HEK293 (cell line): ENCODE measurements around the gene SHISAL2A.
A peak's percentile ranks its signal among the peaks of the same experiment; 100 is the strongest.

Experiments used
- CTCF ChIA-PET: fragments of 350-600 bp; formaldehyde crosslinking; extraction: SDS; loops from one replicate; lab custom pipeline; 2021; ENCODE audit warnings: antibody characterized with exemption; lab: Yijun Ruan, JAX
- POLR2A ChIA-PET: fragments of 300-600 bp; formaldehyde crosslinking; extraction: SDS; loops from one replicate; lab custom pipeline; 2020; ENCODE audit warnings: antibody characterized with exemption, inconsistent platforms; lab: Yijun Ruan, JAX
- H3K27ac ChIP-seq: fragments of 200-500 bp; sonication (Bioruptor generic); 2 replicates; pipeline ENCODE4 v1.5.1; 2014; ENCODE audit warnings: low read depth, low read length, control low read depth, inconsistent platforms; ENCODE audit errors: extremely low read depth
- H3K36me3 ChIP-seq, 2 experiments: fragments of 200-500 bp in 1 of 2; sonication (Bioruptor generic) in 1 of 2; 1 replicate in 1 of 2; 2 replicates in 1 of 2; pipeline ENCODE4 v1.5.1; 2014 to 2017; ENCODE audit warnings: inconsistent platforms in 2 of 2, low read length in 2 of 2; ENCODE audit not compliant: control insufficient read depth in 2 of 2, insufficient read depth in 1 of 2
- H3K4me1 ChIP-seq: fragments of 200-500 bp; sonication (Bioruptor generic); 2 replicates; pipeline ENCODE4 v1.5.1; 2014; ENCODE audit warnings: mild to moderate bottlenecking, low read length, inconsistent platforms; ENCODE audit not compliant: control insufficient read depth, insufficient read depth
- H3K4me3 ChIP-seq: 2 replicates; pipeline ENCODE4 v1.5.1; 2011; ENCODE audit warnings: low read depth, mild to moderate bottlenecking, control low read depth, low read length, moderate library complexity
- H3K9me3 ChIP-seq: fragments of 200-500 bp; sonication (Bioruptor generic); 2 replicates; pipeline ENCODE4 v1.5.1; 2014; ENCODE audit warnings: low read depth, low read length, inconsistent platforms; ENCODE audit not compliant: control insufficient read depth, insufficient read depth
- GFI1B ChIP-seq: fragments of 450-650 bp; formaldehyde crosslinking; IDR thresholded peaks from 2 replicates; pipeline ENCODE4 v1.5.1; 2016; ENCODE audit warnings: missing biosample characterization, missing genetic modification characterization
- SCRT2 ChIP-seq: fragments of 450-650 bp; formaldehyde crosslinking; IDR thresholded peaks from 2 replicates; pipeline ENCODE4 v1.5.1; 2016; ENCODE audit warnings: missing biosample characterization, missing genetic modification characterization
- TCF7L2 ChIP-seq: IDR thresholded peaks from 2 replicates; pipeline ENCODE4 v1.6.1; 2011; ENCODE audit warnings: low read depth, mild to moderate bottlenecking, inconsistent platforms, low read length, moderate library complexity, borderline replicate concordance
- TRIM28 ChIP-seq: IDR thresholded peaks from 2 replicates; pipeline ENCODE4 v1.6.1; 2011; ENCODE audit warnings: low read length, control low read depth, borderline replicate concordance
- YY2 ChIP-seq: fragments of 450-650 bp; formaldehyde crosslinking; IDR thresholded peaks from 2 replicates; pipeline ENCODE4 v1.5.1; 2016; ENCODE audit warnings: missing biosample characterization, missing genetic modification characterization
- ZBTB10 ChIP-seq: fragments of 450-650 bp; formaldehyde crosslinking; IDR thresholded peaks from 2 replicates; pipeline ENCODE4 v1.5.1; 2016; ENCODE audit warnings: missing biosample characterization, missing genetic modification characterization
- ZNF132 ChIP-seq: fragments of 450-650 bp; formaldehyde crosslinking; IDR thresholded peaks from 2 replicates; pipeline ENCODE4 v1.5.1; 2017; ENCODE audit warnings: missing biosample characterization, missing genetic modification characterization, borderline replicate concordance
- ZNF133 ChIP-seq: fragments of 450-650 bp; formaldehyde crosslinking; IDR thresholded peaks from 2 replicates; pipeline ENCODE4 v1.5.1; 2016; ENCODE audit warnings: missing biosample characterization, missing genetic modification characterization
- ZNF211 ChIP-seq: fragments of 450-650 bp; formaldehyde crosslinking; IDR thresholded peaks from 2 replicates; pipeline ENCODE4 v1.5.1; 2016; ENCODE audit warnings: low read depth, missing biosample characterization, missing genetic modification characterization
- ZNF214 ChIP-seq: fragments of 450-650 bp; formaldehyde crosslinking; IDR thresholded peaks from 2 replicates; pipeline ENCODE4 v1.5.1; 2017; ENCODE audit warnings: missing biosample characterization, mild to moderate bottlenecking, missing genetic modification characterization, borderline replicate concordance
- ZNF248 ChIP-seq: fragments of 450-650 bp; formaldehyde crosslinking; IDR thresholded peaks from 2 replicates; pipeline ENCODE4 v1.5.1; 2017; ENCODE audit warnings: missing biosample characterization, missing genetic modification characterization
- ZNF350 ChIP-seq: fragments of 450-650 bp; formaldehyde crosslinking; IDR thresholded peaks from 2 replicates; pipeline ENCODE4 v1.5.0; 2017; ENCODE audit warnings: missing biosample characterization, mild to moderate bottlenecking, missing genetic modification characterization
- ZNF366 ChIP-seq: fragments of 450-650 bp; formaldehyde crosslinking; conservative IDR thresholded peaks from 2 replicates; pipeline ENCODE4 v1.5.1; 2016; ENCODE audit warnings: missing biosample characterization, missing genetic modification characterization
- ZNF433 ChIP-seq: fragments of 450-650 bp; formaldehyde crosslinking; IDR thresholded peaks from 2 replicates; pipeline ENCODE4 v1.5.1; 2016; ENCODE audit warnings: missing biosample characterization, missing genetic modification characterization, low read depth
- ZNF510 ChIP-seq: fragments of 450-650 bp; formaldehyde crosslinking; IDR thresholded peaks from 2 replicates; pipeline ENCODE4 v1.5.1; 2018; ENCODE audit warnings: mild to moderate bottlenecking, missing genetic modification characterization, missing biosample characterization; ENCODE audit not compliant: insufficient replicate concordance
- ZNF596 ChIP-seq: fragments of 450-650 bp; IDR thresholded peaks from 2 replicates; pipeline ENCODE4 v1.5.0; 2018; ENCODE audit warnings: missing biosample characterization, mild to moderate bottlenecking, missing genetic modification characterization, moderate library complexity
- ZNF600 ChIP-seq: fragments of 450-650 bp; formaldehyde crosslinking; IDR thresholded peaks from 2 replicates; pipeline ENCODE4 v1.5.1; 2016; ENCODE audit warnings: missing biosample characterization, missing genetic modification characterization
- ZNF626 ChIP-seq: fragments of 450-650 bp; sonication (Bioruptor Pico); formaldehyde crosslinking; IDR thresholded peaks from 2 replicates; pipeline ENCODE4 v1.5.1; 2018; ENCODE audit warnings: missing biosample characterization, missing genetic modification characterization, inconsistent platforms
- ZNF677 ChIP-seq: fragments of 450-650 bp; IDR thresholded peaks from 2 replicates; pipeline ENCODE4 v1.5.0; 2018; ENCODE audit warnings: missing biosample characterization, mild to moderate bottlenecking, missing genetic modification characterization, moderate library complexity
- ZNF692 ChIP-seq: fragments of 450-650 bp; formaldehyde crosslinking; IDR thresholded peaks from 2 replicates; pipeline ENCODE4 v1.5.1; 2016; ENCODE audit warnings: missing biosample characterization, missing genetic modification characterization
- ZNF704 ChIP-seq: fragments of 450-650 bp; formaldehyde crosslinking; IDR thresholded peaks from 2 replicates; pipeline ENCODE4 v1.5.1; 2016; ENCODE audit warnings: missing biosample characterization, missing genetic modification characterization
- ZNF707 ChIP-seq: fragments of 450-650 bp; formaldehyde crosslinking; IDR thresholded peaks from 2 replicates; pipeline ENCODE4 v1.5.1; 2016; ENCODE audit warnings: missing biosample characterization, missing genetic modification characterization
- ZXDB ChIP-seq: fragments of 450-650 bp; formaldehyde crosslinking; IDR thresholded peaks from 2 replicates; pipeline ENCODE4 v1.5.1; 2016; ENCODE audit warnings: missing biosample characterization, missing genetic modification characterization
- TF ChIP-seq, protein P1 (sequence below): IDR thresholded peaks from 2 replicates; pipeline ENCODE4 v1.6.1; 2011; ENCODE audit warnings: mild to moderate bottlenecking, low read depth, low read length, borderline replicate concordance
- TF ChIP-seq, protein P2 (sequence below): fragments of 450-650 bp; IDR thresholded peaks from 2 replicates; pipeline ENCODE4 v1.5.1; 2018; ENCODE audit warnings: missing biosample characterization, missing genetic modification characterization
- TF ChIP-seq, protein P3 (sequence below): fragments of 450-650 bp; formaldehyde crosslinking; IDR thresholded peaks from 2 replicates; pipeline ENCODE4 v1.5.1; 2016; ENCODE audit warnings: missing biosample characterization, missing genetic modification characterization, low read depth

Gene SHISAL2A

DNA sequence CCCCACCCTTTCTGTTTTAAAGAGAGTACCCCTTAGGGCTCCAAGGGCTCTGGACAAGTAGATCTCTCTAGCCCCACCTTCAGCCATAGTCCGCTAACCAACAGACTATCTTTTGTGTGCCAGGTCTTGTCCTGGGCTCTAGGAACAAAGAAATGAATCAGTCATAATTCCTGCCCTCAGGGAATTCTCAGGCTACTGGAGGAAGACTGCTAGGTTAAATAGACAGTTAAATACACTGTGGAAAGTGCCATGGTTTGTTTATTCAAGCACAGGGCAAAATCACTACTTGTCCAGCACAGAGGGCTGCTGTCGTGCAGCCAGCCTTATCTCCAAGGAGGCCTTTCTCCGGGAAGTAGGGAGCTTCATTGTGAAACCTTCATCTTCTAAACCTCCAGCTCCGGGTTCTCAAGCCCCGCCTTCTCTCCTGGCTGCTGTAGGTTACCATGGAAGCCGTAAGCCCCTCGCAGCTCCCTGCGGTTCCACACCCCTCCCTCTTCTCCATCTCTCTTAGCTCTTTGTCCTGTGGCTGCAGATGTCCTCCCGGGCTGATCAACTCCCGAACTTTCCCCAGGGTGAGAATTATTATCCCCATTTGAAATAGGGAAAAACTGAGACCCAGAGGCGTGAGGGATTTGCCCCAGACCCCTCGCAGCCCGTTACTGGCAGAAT lies 29.8 kb downstream of the SHISAL2A start (continued):
- TF ChIP-seq, protein P1, sequence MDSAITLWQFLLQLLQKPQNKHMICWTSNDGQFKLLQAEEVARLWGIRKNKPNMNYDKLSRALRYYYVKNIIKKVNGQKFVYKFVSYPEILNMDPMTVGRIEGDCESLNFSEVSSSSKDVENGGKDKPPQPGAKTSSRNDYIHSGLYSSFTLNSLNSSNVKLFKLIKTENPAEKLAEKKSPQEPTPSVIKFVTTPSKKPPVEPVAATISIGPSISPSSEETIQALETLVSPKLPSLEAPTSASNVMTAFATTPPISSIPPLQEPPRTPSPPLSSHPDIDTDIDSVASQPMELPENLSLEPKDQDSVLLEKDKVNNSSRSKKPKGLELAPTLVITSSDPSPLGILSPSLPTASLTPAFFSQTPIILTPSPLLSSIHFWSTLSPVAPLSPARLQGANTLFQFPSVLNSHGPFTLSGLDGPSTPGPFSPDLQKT, result no peak
- TF ChIP-seq ZNF433 (tag by site-specific recombination) (no peak), ZNF600 (peak; percentile 86), ZXDB (0 out of 2 replicates have a peak, but pooled peaks have one; percentile 30), TCF7L2 (peak; percentile 45; the same call in 1 of the 2 replicates), ZNF596 (tag by site-specific recombination) (no peak), YY2 (no peak), ZNF366 (tag by site-specific recombination) (no peak; the same call in 1 of the 2 replicates)

DNA sequence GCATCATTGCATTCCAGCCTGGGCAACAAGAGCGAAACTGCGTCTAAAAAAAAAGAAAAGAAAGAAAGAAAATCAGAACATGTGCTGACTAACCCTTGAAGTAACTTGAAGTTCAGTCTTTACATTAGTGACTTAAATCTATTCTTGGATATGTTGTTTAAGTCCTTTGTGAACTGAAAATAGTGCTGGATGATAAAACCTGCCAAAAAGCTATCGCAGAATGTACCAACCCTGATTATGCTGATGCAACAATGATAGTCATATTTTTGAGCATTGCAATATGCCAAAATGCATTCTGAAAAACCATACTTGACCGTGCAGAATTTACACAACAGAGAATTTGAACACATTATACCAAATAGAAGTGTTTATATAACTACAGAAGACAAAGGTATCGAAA lies 30.7 kb downstream of the SHISAL2A start:
- TF ChIP-seq, protein P2, sequence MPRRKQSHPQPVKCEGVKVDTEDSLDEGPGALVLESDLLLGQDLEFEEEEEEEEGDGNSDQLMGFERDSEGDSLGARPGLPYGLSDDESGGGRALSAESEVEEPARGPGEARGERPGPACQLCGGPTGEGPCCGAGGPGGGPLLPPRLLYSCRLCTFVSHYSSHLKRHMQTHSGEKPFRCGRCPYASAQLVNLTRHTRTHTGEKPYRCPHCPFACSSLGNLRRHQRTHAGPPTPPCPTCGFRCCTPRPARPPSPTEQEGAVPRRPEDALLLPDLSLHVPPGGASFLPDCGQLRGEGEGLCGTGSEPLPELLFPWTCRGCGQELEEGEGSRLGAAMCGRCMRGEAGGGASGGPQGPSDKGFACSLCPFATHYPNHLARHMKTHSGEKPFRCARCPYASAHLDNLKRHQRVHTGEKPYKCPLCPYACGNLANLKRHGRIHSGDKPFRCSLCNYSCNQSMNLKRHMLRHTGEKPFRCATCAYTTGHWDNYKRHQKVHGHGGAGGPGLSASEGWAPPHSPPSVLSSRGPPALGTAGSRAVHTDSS, result no peak
- TF ChIP-seq ZNF692 (tag by site-specific recombination), result no peak
- no peak for TF ChIP-seq ZNF248 (tag by site-specific recombination)
- TF ChIP-seq TCF7L2, result no peak
- TF ChIP-seq ZNF133 (tag by site-specific recombination), result no peak
- TF ChIP-seq ZNF214 (tag by site-specific recombination), result no peak
- TF ChIP-seq GFI1B (tag by site-specific recombination), result no peak
- no peak for TF ChIP-seq ZNF677
- TF ChIP-seq ZNF510 (tag by site-specific recombination), result no peak
- no peak for TF ChIP-seq ZBTB10 (tag by site-specific recombination)
- TF ChIP-seq ZNF707 (tag by site-specific recombination), result no peak
- TF ChIP-seq ZNF132 (tag by site-specific recombination), result no peak
- no peak for TF ChIP-seq SCRT2
- TF ChIP-seq ZNF626 (tag by site-specific recombination), result no peak
- TF ChIP-seq ZNF350 (tag by site-specific recombination), result no peak
- TF ChIP-seq, protein P3, sequence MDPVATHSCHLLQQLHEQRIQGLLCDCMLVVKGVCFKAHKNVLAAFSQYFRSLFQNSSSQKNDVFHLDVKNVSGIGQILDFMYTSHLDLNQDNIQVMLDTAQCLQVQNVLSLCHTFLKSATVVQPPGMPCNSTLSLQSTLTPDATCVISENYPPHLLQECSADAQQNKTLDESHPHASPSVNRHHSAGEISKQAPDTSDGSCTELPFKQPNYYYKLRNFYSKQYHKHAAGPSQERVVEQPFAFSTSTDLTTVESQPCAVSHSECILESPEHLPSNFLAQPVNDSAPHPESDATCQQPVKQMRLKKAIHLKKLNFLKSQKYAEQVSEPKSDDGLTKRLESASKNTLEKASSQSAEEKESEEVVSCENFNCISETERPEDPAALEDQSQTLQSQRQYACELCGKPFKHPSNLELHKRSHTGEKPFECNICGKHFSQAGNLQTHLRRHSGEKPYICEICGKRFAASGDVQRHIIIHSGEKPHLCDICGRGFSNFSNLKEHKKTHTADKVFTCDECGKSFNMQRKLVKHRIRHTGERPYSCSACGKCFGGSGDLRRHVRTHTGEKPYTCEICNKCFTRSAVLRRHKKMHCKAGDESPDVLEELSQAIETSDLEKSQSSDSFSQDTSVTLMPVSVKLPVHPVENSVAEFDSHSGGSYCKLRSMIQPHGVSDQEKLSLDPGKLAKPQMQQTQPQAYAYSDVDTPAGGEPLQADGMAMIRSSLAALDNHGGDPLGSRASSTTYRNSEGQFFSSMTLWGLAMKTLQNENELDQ (tag by site-specific recombination), result no peak
- TF ChIP-seq ZNF704 (tag by site-specific recombination), result no peak
- no peak for TF ChIP-seq TRIM28
- no peak for TF ChIP-seq ZNF211 (tag by site-specific recombination)
- TF ChIP-seq ZNF366 (tag by site-specific recombination), result no peak
- TF ChIP-seq, all 188 proteins: peak for 0
- ChIA-PET CTCF (interaction anchor here (0.7 kb wide), 1 partner anchor 36 kb away, joined by 3 read pairs; no protein-coding TSS in a partner anchor), POLR2A (interaction anchor here (1.5 kb wide), 1 partner anchor 110 kb away, joined by 11 read pairs; the partner anchor contains the start of gene TUT4)
- no peak overlapping the region for H3K27ac ChIP-seq
- H3K9me3 ChIP-seq, result no peaks in the 10 kb centered on the region
- no peaks in the 10 kb centered on the region for H3K36me3 ChIP-seq
- no peak overlapping the region for H3K4me3 ChIP-seq
- peaks cover 2% of the 10 kb centered on the region; the same call in 1 of the 2 replicates for H3K4me1 ChIP-seq
